ENCODE measurements around the gene SCYL1. TPM values are rescaled to one million over a fixed set of nuclear protein-coding genes. Genes with fewer than 3 reads are reported as not detected.

SCYL1 gene
- total RNA-seq: 97.8 and 105 TPM in 2 replicates

GRCh38 chr11:65524741-65525545 lies at the start of gene SCYL1:
TSS of gene SCYL1 (plus strand) at chr11:65525083. CDS start at chr11:65525154, 71 bp downstream.

DNA sequence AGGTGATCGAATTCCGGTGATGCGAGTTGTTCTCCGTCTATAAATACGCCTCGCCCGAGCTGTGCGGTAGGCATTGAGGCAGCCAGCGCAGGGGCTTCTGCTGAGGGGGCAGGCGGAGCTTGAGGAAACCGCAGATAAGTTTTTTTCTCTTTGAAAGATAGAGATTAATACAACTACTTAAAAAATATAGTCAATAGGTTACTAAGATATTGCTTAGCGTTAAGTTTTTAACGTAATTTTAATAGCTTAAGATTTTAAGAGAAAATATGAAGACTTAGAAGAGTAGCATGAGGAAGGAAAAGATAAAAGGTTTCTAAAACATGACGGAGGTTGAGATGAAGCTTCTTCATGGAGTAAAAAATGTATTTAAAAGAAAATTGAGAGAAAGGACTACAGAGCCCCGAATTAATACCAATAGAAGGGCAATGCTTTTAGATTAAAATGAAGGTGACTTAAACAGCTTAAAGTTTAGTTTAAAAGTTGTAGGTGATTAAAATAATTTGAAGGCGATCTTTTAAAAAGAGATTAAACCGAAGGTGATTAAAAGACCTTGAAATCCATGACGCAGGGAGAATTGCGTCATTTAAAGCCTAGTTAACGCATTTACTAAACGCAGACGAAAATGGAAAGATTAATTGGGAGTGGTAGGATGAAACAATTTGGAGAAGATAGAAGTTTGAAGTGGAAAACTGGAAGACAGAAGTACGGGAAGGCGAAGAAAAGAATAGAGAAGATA lies 25.7 kb upstream of the SCYL1 start, which contains the start of gene MALAT1:
Gene MALAT1, plus strand, starts transcription at position 69 of the 736 bp plus-strand sequence.

DNA sequence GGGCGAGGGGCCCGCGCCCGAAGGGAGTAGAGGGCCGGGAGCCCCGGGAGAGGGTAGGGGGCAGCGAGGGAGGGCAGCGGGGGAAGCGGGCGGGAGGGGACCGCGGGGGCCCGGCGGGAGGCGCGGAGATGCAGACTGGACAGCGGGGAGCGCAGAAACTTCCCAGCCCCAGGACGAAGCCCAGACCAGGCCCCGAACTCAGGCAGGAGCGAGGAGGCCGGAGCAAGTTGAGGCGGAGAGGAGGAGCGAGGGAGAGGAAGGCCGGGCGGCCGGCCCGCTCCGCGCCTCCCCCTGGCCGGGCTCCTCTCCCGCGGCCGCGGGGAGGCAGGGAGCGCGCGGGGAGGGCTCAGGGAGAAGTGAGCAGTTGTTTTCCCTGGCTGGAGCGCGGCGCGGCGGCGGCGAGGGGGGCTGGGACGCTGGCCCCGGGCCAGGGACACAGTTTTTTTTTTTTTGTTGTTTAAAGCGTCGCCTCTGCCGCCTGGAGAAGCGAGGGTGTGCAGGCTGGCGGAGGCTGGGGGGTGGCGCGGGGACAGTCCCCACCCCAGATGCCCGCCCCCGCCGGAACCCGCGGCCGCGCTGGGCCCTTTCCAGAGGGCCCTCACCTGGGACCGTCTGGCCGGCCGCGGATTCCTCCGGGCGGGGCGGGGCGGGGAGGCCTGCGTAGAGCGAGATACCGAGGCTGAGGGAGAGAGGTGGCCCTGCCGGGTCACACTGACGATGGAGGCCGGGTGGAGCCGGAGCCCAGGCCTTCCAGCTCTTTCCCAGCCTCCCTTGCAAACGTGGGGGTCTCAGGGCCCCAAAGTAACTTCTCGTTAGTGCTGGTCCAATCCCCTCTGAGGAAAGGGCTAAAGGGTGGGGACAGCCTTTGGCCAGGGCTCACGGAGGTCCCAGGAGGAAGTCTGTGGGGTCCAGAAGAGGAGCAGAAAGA lies 33.4 kb downstream of the SCYL1 start, which contains the start of gene LTBP3:
Gene LTBP3, minus strand, starts transcription at position 358 of the 928 bp plus-strand sequence. CDS start 400 bp downstream, outside the sequence.

GRCh38 chr11:65569973-65570918 lies 45.4 kb downstream of the SCYL1 start, which contains the start of gene ZNRD2:
TSS of gene ZNRD2 (plus strand) at chr11:65570477. CDS start at chr11:65570492, 15 bp downstream.

DNA sequence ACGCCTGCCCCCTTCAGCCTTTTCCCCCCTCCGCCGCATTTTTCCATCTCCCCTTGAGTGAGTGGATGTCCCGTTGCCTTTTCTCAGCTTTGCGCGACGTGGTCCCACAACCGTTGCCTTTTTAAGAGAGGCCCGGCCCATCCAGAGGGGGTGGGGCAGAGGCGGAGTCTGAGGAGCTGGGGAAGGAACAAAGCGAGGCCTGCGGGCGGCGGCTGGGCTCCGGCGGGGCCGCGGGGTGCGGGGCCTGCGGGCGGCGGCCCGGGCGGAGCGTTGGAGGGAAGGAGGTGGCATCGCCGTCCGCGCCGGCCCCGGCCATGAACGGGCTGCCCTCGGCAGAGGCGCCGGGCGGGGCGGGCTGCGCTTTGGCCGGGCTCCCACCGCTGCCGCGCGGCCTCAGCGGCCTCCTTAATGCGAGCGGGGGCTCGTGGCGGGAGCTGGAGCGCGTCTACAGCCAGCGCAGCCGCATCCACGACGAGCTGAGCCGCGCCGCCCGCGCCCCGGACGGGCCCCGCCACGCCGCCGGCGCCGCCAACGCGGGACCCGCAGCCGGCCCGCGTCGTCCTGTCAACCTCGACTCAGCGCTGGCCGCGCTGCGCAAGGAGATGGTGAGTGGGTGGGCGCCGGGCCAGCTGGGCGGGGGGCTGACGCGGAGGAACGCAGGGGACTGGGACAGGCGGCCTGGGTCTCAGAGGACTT lies 47.6 kb downstream of the SCYL1 start, which contains the start of gene FAM89B:
Gene FAM89B, plus strand, starts transcription at position 183 of the 696 bp plus-strand sequence. Its CDS starts 132 bp downstream, at position 315.

DNA sequence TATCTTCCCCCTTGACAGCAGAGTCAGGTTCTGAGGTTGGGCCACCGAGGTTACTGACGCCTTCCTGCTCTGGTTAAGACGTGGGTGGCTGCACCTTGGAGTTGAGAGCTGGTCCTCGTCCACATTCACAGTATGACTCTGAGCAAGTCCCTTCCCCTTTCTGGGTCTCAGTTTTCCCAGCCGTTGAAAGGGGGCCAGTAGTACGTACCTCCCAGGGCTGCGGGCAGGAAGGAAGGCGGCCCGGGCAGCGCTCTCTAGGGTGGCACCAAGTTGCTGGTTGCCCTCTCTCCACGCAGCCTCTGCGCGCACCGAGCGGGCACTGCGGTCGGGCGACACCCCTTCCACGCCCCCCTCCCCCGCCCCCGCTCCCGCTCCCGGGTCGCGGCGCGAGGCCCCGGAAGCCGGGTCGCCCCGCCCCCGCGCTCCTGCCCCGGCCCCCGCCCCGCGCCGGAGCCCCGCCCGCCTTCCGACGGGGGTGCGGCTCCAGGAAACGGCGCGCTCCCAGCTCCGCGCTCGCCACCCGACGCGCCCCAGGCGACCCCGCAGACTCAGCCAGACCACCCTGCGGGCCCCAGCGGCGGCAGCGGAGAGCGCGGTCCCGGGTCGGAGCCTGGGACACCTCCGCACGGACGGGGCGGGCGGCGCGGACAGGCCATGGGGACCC lies 50.8 kb downstream of the SCYL1 start, which contains the start of gene EHBP1L1:
Gene EHBP1L1, plus strand, starts transcription at position 486 of the 664 bp plus-strand sequence. CDS start 250 bp downstream, outside the sequence.

Other genes starting within 250 kb of the SCYL1 start
- gene CDC42EP2, start 210.2 kb upstream of the SCYL1 start, total RNA-seq: 15.8 and 19.8 TPM in 2 replicates
- 33.1 and 33.4 TPM in 2 replicates for gene DPF2, start 191.2 kb upstream of the SCYL1 start, total RNA-seq
- 0.07 and 0.13 TPM in 2 replicates for gene TIGD3, start 170.3 kb upstream of the SCYL1 start, total RNA-seq
- gene SLC25A45, start 142.4 kb upstream of the SCYL1 start, total RNA-seq: 2.8 and 3.1 TPM in 2 replicates
- 32.6 and 47.5 TPM in 2 replicates for gene FRMD8, start 138.4 kb upstream of the SCYL1 start, total RNA-seq
- gene NEAT1, start 102.3 kb upstream of the SCYL1 start, total RNA-seq: 311 and 515 TPM in 2 replicates
- gene MALAT1, start 26.0 kb upstream of the SCYL1 start, total RNA-seq: 10,790 and 14,969 TPM in 2 replicates
- 138 and 166 TPM in 2 replicates for gene LTBP3, start 33.3 kb downstream of the SCYL1 start, total RNA-seq
- 31.5 and 37.9 TPM in 2 replicates for gene ZNRD2, start 45.4 kb downstream of the SCYL1 start, total RNA-seq
- gene FAM89B, start 47.5 kb downstream of the SCYL1 start, total RNA-seq: 23.5 and 41.3 TPM in 2 replicates
- 97.6 and 153 TPM in 2 replicates for gene EHBP1L1, start 51.0 kb downstream of the SCYL1 start, total RNA-seq
- gene KCNK7, start 70.7 kb downstream of the SCYL1 start, total RNA-seq: 0.07 and 0.10 TPM in 2 replicates
- 21.7 and 32.6 TPM in 2 replicates for gene MAP3K11, start 89.1 kb downstream of the SCYL1 start, total RNA-seq
- 24.2 and 36.9 TPM in 2 replicates for gene PCNX3, start 90.7 kb downstream of the SCYL1 start, total RNA-seq
- gene SIPA1, start 113.0 kb downstream of the SCYL1 start, total RNA-seq: 23.3 and 23.8 TPM in 2 replicates
- gene RELA, start 137.8 kb downstream of the SCYL1 start, total RNA-seq: 22.9 and 30.1 TPM in 2 replicates
- 37.6 and 42.1 TPM in 2 replicates for gene KAT5, start 187.2 kb downstream of the SCYL1 start, total RNA-seq
- 17.4 and 20.1 TPM in 2 replicates for gene RNASEH2C, start 195.7 kb downstream of the SCYL1 start, total RNA-seq